ENCODE results near the gene FUT2. TPM values are rescaled to one million over a fixed set of nuclear protein-coding genes. Genes with fewer than 3 reads are reported as not detected.

FUT2 gene
- total and polyA plus RNA-seq, 2 of the 13 experiments (the other 11 are each of a cell fraction or from before 2014, with no cell fraction given): 0.07 TPM; not detected in 1

DNA sequence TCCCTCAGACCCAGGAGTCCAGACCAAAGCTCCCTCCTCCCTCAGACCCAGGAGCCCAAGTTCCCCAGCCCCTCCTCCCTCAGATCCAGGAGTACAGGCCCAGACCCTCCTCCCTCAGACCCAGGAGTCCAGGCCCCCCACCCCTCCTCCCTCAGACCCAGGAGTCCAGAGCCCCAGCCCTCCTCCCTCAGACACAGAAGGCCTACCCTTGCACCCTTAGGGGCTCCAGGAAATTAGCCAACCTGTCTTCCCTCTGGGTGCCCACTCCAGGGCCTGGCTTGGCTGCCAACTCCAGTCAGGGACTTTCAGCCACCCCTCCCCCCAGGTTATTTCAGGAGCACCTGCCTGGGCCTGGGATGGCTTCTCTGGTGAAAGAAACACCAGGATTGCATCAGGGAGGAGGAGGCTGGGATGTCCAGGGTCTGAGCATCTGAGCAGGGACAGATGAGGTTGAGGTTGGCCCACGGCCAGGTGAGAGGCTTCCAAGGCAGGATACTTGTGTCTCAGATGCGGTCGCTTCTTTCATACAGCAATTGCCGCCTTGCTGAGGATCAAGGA is 59.4 kb downstream of the FUT2 start, which contains the start of gene FGF21 (continued):
- TF ChIP-seq, protein P1, sequence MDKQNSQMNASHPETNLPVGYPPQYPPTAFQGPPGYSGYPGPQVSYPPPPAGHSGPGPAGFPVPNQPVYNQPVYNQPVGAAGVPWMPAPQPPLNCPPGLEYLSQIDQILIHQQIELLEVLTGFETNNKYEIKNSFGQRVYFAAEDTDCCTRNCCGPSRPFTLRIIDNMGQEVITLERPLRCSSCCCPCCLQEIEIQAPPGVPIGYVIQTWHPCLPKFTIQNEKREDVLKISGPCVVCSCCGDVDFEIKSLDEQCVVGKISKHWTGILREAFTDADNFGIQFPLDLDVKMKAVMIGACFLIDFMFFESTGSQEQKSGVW (CRISPR knock-in tag; IDR thresholded peaks at IDR 0.05; ENCODE audit: borderline replicate concordance): no peak
- peak; percentile 30; the same call in 1 of the 2 replicates for TF ChIP-seq GABPB1 (CRISPR knock-in tag; IDR thresholded peaks at IDR 0.05)
- TF ChIP-seq ZNF567 (CRISPR knock-in tag; IDR thresholded peaks at IDR 0.05; ENCODE audit: borderline replicate concordance): no peak
- no peak for TF ChIP-seq NR2F6 (IDR thresholded peaks at IDR 0.05)
- no peak for TF ChIP-seq NR2F6 (CRISPR knock-in tag; IDR thresholded peaks at IDR 0.05)
- no peak for TF ChIP-seq STAG1 (CRISPR knock-in tag; IDR thresholded peaks at IDR 0.05)
- no peak for TF ChIP-seq ASH2L (IDR thresholded peaks at IDR 0.05; ENCODE audit: insufficient read length, low read depth, low read length)
- TF ChIP-seq, protein P2, sequence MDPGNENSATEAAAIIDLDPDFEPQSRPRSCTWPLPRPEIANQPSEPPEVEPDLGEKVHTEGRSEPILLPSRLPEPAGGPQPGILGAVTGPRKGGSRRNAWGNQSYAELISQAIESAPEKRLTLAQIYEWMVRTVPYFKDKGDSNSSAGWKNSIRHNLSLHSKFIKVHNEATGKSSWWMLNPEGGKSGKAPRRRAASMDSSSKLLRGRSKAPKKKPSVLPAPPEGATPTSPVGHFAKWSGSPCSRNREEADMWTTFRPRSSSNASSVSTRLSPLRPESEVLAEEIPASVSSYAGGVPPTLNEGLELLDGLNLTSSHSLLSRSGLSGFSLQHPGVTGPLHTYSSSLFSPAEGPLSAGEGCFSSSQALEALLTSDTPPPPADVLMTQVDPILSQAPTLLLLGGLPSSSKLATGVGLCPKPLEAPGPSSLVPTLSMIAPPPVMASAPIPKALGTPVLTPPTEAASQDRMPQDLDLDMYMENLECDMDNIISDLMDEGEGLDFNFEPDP (CRISPR knock-in tag; conservative IDR thresholded peaks at IDR 0.05): no peak
- TF ChIP-seq, protein P3, sequence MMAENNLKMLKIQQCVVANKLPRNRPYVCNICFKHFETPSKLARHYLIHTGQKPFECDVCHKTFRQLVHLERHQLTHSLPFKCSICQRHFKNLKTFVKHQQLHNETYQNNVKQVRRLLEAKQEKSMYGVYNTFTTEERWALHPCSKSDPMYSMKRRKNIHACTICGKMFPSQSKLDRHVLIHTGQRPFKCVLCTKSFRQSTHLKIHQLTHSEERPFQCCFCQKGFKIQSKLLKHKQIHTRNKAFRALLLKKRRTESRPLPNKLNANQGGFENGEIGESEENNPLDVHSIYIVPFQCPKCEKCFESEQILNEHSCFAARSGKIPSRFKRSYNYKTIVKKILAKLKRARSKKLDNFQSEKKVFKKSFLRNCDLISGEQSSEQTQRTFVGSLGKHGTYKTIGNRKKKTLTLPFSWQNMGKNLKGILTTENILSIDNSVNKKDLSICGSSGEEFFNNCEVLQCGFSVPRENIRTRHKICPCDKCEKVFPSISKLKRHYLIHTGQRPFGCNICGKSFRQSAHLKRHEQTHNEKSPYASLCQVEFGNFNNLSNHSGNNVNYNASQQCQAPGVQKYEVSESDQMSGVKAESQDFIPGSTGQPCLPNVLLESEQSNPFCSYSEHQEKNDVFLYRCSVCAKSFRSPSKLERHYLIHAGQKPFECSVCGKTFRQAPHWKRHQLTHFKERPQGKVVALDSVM (CRISPR knock-in tag; IDR thresholded peaks at IDR 0.05): peak; percentile 63; the same call in 1 of the 2 replicates
- TF ChIP-seq, protein P4, sequence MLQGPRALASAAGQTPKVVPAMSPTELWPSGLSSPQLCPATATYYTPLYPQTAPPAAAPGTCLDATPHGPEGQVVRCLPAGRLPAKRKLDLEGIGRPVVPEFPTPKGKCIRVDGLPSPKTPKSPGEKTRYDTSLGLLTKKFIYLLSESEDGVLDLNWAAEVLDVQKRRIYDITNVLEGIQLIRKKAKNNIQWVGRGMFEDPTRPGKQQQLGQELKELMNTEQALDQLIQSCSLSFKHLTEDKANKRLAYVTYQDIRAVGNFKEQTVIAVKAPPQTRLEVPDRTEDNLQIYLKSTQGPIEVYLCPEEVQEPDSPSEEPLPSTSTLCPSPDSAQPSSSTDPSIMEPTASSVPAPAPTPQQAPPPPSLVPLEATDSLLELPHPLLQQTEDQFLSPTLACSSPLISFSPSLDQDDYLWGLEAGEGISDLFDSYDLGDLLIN (CRISPR knock-in tag; IDR thresholded peaks at IDR 0.05; ENCODE audit: borderline replicate concordance): no peak
- TF ChIP-seq ZNF556 (CRISPR knock-in tag; IDR thresholded peaks at IDR 0.05; ENCODE audit: borderline replicate concordance): no peak
- peak; percentile 76 for TF ChIP-seq GATAD2A (CRISPR knock-in tag; IDR thresholded peaks at IDR 0.05)
- TF ChIP-seq GTF2F1 (IDR thresholded peaks at IDR 0.05; ENCODE audit: low read length): no peak
- no peak for TF ChIP-seq PAWR (CRISPR knock-in tag; IDR thresholded peaks at IDR 0.05; ENCODE audit: borderline replicate concordance)
- no peak for TF ChIP-seq HES4 (CRISPR knock-in tag; IDR thresholded peaks at IDR 0.05; ENCODE audit: borderline replicate concordance)
- TF ChIP-seq, protein P5, sequence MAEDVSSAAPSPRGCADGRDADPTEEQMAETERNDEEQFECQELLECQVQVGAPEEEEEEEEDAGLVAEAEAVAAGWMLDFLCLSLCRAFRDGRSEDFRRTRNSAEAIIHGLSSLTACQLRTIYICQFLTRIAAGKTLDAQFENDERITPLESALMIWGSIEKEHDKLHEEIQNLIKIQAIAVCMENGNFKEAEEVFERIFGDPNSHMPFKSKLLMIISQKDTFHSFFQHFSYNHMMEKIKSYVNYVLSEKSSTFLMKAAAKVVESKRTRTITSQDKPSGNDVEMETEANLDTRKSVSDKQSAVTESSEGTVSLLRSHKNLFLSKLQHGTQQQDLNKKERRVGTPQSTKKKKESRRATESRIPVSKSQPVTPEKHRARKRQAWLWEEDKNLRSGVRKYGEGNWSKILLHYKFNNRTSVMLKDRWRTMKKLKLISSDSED (CRISPR knock-in tag; IDR thresholded peaks at IDR 0.05): no peak
- no peak for TF ChIP-seq ZNF326 (CRISPR knock-in tag; IDR thresholded peaks at IDR 0.05; ENCODE audit: borderline replicate concordance)
- TF ChIP-seq, protein P6, sequence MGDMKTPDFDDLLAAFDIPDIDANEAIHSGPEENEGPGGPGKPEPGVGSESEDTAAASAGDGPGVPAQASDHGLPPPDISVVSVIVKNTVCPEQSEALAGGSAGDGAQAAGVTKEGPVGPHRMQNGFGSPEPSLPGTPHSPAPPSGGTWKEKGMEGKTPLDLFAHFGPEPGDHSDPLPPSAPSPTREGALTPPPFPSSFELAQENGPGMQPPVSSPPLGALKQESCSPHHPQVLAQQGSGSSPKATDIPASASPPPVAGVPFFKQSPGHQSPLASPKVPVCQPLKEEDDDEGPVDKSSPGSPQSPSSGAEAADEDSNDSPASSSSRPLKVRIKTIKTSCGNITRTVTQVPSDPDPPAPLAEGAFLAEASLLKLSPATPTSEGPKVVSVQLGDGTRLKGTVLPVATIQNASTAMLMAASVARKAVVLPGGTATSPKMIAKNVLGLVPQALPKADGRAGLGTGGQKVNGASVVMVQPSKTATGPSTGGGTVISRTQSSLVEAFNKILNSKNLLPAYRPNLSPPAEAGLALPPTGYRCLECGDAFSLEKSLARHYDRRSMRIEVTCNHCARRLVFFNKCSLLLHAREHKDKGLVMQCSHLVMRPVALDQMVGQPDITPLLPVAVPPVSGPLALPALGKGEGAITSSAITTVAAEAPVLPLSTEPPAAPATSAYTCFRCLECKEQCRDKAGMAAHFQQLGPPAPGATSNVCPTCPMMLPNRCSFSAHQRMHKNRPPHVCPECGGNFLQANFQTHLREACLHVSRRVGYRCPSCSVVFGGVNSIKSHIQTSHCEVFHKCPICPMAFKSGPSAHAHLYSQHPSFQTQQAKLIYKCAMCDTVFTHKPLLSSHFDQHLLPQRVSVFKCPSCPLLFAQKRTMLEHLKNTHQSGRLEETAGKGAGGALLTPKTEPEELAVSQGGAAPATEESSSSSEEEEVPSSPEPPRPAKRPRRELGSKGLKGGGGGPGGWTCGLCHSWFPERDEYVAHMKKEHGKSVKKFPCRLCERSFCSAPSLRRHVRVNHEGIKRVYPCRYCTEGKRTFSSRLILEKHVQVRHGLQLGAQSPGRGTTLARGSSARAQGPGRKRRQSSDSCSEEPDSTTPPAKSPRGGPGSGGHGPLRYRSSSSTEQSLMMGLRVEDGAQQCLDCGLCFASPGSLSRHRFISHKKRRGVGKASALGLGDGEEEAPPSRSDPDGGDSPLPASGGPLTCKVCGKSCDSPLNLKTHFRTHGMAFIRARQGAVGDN (CRISPR knock-in tag; IDR thresholded peaks at IDR 0.05): peak; percentile 12; the same call in 1 of the 2 replicates
